Fibroblast of gingiva (primary cell): ENCODE results near the gene PICALM.
"Not testable (repeated sequence)": the region's sequence is repeated elsewhere in the genome, so short reads cannot be mapped to it uniquely, and the experiment has no call there.

Source experiments
- DNase-seq: peaks from one replicate; pipeline ENCODE4 v3.0.0-alpha.2; 2011; ENCODE audit warnings: low read depth

Gene PICALM

GRCh38 chr11:86068951-86069407, at the start of gene PICALM:
TSS of gene PICALM (minus strand) at chr11:86069084. CDS start at chr11:86068780, 304 bp downstream.
- peak; percentile 99 for DNase-seq

- no peak for DNase-seq
Measured at GRCh38 chr11:86118253-86118652, 49.4 kb upstream of the PICALM start.

- no peak for DNase-seq
Measured at GRCh38 chr11:86117712-86118063, 48.8 kb upstream of the PICALM start.

- peak; percentile 38 for DNase-seq
Measured at GRCh38 chr11:86117001-86117711, 48.3 kb upstream of the PICALM start.

GRCh38 chr11:86116386-86116726, 47.5 kb upstream of the PICALM start:
- no peak for DNase-seq

- no peak for DNase-seq
Measured at GRCh38 chr11:86115542-86116385, 46.9 kb upstream of the PICALM start.

GRCh38 chr11:86108890-86109638, 40.2 kb upstream of the PICALM start:
- DNase-seq = no peak

GRCh38 chr11:86108191-86108590, 39.3 kb upstream of the PICALM start:
- DNase-seq = no peak

- peak; percentile 8 for DNase-seq
Measured at GRCh38 chr11:86106916-86107315, 38.0 kb upstream of the PICALM start.

GRCh38 chr11:86106031-86106430, 37.1 kb upstream of the PICALM start:
- not testable (repeated sequence) for DNase-seq

- DNase-seq = not testable (repeated sequence)
Measured at GRCh38 chr11:86105601-86106000, 36.7 kb upstream of the PICALM start.

- DNase-seq = no peak
Measured at GRCh38 chr11:86103808-86104207, 34.9 kb upstream of the PICALM start.

GRCh38 chr11:86101941-86102407, 33.1 kb upstream of the PICALM start:
- DNase-seq = peak; percentile 38

- DNase-seq = no peak
Measured at GRCh38 chr11:86101493-86101892, 32.6 kb upstream of the PICALM start.

GRCh38 chr11:86099874-86100273, 31.0 kb upstream of the PICALM start:
- peak; percentile 18 for DNase-seq

GRCh38 chr11:86097980-86098379, 29.1 kb upstream of the PICALM start:
- no peak for DNase-seq

- DNase-seq = peak; percentile 93
Measured at GRCh38 chr11:86091566-86091965, 22.7 kb upstream of the PICALM start.

- DNase-seq = no peak
Measured at GRCh38 chr11:86091086-86091485, 22.2 kb upstream of the PICALM start.

GRCh38 chr11:86089659-86090058, 20.8 kb upstream of the PICALM start:
- DNase-seq = peak; percentile 89

GRCh38 chr11:86087688-86088087, 18.8 kb upstream of the PICALM start:
- DNase-seq = not testable (repeated sequence)

GRCh38 chr11:86087256-86087655, 18.4 kb upstream of the PICALM start:
- DNase-seq = no peak

- no peak for DNase-seq
Measured at GRCh38 chr11:86081455-86081854, 12.6 kb upstream of the PICALM start.
